ENCODE results near the gene STARD3.
"Not testable (repeated sequence)": the region's sequence is repeated elsewhere in the genome, so short reads cannot be mapped to it uniquely, and the experiment has no call there.

STARD3 gene

DNA sequence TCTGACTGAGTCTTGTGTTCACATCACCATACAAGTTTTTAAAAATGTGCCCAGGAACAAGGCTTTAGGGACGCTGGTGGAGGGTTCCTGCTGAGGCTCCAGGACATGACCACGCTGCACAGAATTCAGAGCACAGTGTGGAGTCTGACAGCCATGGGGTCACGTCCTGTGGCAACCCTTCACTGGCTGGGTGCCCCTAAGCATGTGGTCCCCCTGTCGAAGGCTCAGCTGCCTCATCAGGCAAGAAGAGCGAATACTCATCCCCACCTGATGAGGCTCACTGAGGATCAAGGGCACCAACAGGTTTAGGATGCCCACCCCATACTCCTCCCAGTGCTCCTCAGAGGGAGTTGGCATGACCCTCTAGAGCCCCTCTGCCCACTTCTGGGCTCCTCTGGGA, 37.2 kb downstream of the STARD3 start:
- no peak for DNase-seq

- DNase-seq = no peak
Measured at GRCh38 chr17:39674702-39675389, 37.9 kb downstream of the STARD3 start.

GRCh38 chr17:39675390-39676082, 38.6 kb downstream of the STARD3 start:
- no peak for DNase-seq

GRCh38 chr17:39676198-39676819, 39.4 kb downstream of the STARD3 start:
- no peak for DNase-seq

GRCh38 chr17:39677072-39677471, 40.1 kb downstream of the STARD3 start:
- DNase-seq = no peak

GRCh38 chr17:39677542-39678339, 40.8 kb downstream of the STARD3 start:
- DNase-seq = no peak

DNA sequence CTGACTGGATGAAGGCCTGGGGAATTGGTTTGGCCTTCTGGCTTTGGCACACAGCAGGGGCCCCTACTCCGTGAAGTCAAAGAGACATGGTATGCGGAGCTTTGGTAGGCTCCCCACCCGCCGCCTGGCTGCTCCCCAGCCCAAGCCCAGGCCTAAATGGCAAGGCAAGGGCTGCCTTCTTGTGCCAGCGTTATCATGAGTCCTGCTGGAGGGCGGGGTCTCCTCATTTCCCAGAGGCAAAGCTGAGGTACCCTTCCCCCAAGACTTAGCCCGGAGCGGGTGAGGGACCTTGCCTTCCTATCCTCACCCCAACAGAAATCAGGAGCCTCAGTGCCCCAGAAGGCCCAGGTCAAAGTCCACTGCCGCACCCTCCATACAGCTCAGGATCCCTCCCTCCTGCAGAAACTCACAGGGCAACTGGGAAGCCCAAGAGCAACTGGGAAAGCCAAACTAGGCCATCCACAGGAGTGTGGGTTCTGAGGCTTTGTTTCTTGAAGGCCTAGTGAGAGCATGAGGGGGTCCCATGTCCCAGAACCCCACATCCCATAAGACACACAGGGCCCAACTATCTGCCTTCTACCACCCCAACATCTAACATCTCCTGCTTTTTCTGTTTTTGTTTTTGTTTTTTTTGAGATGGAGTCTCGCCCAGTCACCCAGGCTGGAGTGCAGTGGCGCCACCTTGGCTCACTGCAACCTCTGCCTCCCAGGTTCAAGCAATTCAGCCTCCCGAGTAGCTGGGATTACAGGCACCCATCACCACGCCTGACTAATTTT, 41.6 kb downstream of the STARD3 start:
- DNase-seq = no peak

- DNase-seq = peak; percentile 21
Measured at GRCh38 chr17:39679521-39680192, 42.7 kb downstream of the STARD3 start.

DNA sequence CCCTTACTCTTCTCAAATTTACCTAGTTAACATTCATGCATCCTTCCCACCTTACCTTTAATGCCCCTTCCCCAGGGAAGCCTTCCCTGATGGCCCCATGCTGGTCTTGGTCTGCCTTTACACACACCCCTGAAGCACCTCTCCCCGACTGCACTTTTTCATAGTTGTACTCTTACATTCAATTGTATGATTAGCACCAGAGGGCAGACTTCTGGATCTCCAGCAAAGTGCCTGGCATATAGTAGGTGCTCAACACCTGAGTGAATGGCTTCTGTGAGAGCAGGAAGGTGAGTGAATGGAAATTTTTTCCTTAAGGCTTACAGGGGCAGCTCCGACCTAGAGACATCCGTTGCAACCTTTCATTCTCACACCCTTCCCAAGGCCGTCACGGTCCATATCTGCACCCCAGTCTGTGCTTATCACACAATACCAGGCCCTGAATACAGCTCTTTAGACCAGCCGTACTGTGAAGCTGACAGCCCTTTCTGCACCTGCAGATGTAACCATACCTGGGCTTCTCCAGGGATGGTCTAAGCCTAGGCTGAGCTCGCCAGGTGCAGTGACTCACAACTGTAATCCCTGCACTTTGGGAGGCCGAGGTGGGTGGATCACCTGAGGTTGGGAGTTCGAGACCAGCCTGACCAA, 46.5 kb downstream of the STARD3 start:
- no peak for DNase-seq

- no peak for DNase-seq
Measured at GRCh38 chr17:39684369-39685192, 47.6 kb downstream of the STARD3 start.

DNA sequence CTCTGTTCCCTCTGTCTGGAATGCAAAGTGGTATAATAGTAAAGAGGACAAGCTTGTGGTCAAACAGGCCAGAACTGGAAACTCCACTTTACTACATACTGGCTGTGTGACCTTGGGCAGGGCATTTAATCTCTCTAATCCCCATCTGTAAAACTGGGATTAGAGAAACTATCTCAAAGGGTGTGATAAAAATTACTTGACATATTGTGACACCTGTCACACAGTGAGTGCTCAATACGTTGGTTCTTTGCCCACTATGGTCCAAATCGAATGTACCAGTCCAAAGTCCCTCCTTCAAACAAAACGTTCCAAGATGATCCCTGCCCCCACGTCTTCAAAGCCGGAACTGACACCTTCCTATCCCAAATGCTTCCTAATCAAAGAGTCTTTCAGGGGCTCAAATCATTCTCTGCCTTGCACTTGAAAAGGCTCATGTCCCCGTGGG, 50.2 kb downstream of the STARD3 start:
- DNase-seq = no peak

- DNase-seq = peak; percentile 65
Measured at GRCh38 chr17:39687546-39688474, 50.9 kb downstream of the STARD3 start, which contains the start of gene PGAP3. Gene PGAP3, minus strand, starts transcription at chr17:39688057. Its CDS starts 43 bp downstream, at chr17:39688014.

DNA sequence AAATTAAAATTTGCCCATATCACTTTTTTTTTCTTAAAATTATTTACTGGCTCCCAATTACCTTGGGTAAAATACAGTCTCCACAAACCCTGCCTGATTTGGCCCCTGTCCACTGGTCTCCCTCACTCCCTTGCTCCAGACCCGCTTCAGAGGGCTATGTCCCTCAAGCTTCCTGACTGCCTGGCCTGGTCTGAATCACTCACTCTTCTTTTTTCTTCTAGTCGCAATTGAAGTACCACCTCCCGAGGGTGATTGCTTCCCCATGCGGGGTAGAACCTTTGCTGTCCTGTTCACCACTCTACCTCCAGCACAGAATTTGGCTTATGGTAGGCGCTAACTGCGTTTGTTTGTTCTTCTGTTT, 51.5 kb downstream of the STARD3 start:
- DNase-seq = no peak

GRCh38 chr17:39688945-39689344, 52.0 kb downstream of the STARD3 start:
- DNase-seq = no peak

DNA sequence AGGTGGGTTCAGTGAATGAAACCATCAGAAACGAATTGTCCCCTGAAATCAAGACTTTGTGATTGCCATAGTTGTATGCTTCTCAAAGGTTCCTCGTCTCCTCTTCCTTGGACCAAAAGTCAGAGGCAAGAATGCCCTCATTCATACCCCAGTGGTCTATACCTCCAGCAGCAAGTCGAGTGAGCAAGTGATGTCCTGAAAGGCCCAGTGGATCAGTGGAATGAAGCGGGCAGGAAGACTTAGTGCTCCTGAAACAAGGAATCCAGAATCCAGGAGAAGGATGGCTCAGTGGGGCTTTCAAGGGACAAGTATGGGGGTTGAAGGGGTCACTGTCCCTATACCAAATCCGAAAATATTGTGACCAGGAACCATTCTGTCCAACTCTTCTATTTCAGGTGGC, 57.6 kb downstream of the STARD3 start:
- no peak for DNase-seq

GRCh38 chr17:39695089-39695474, 58.1 kb downstream of the STARD3 start:
- DNase-seq = no peak

DNA sequence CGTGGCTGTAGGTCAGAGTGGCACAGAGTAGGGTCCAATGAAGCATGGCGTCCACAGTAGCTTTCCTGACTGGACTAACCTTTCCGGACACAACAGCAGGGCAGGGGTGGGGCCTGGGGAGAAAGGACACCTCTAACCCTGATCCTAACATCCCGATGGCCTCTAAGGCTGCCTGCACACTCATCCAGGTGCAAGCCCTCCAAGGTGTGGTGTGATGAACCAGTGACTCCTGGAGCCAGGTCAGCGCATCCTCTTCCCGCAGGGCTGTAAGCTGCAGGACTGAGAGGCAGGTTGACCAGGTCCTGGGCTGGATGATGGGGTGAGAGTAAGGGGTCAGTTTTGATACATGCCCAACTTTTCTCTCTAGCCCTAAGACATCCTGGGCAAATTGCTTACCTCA, 59.8 kb downstream of the STARD3 start:
- DNase-seq = no peak

GRCh38 chr17:39697961-39698360, 61.0 kb downstream of the STARD3 start:
- DNase-seq = no peak

GRCh38 chr17:39699157-39699817, 62.3 kb downstream of the STARD3 start:
- DNase-seq = not testable (repeated sequence)
